IPS-15b (cell line): ENCODE measurements around the gene RBCK1.
"Not testable (repeated sequence)": the region's sequence is repeated elsewhere in the genome, so short reads cannot be mapped to it uniquely, and the experiment has no call there.

Source experiments
- H3K27me3 ChIP-seq: one replicate; pipeline ENCODE4 v1.6.1; 2013; ENCODE audit warnings: low read length; ENCODE audit not compliant: control insufficient read depth, insufficient read depth
- H3K36me3 ChIP-seq: one replicate; pipeline ENCODE4 v1.6.1; 2013; ENCODE audit warnings: low read length; ENCODE audit not compliant: control insufficient read depth, insufficient read depth
- H3K4me1 ChIP-seq: one replicate; pipeline ENCODE4 v1.6.1; 2013; ENCODE audit warnings: mild to moderate bottlenecking, low read length; ENCODE audit not compliant: control insufficient read depth, insufficient read depth
- H3K4me3 ChIP-seq: one replicate; pipeline ENCODE4 v1.5.1; 2013; ENCODE audit warnings: low read depth, low read length
- H3K9ac ChIP-seq: one replicate; pipeline ENCODE4 v1.6.1; 2013; ENCODE audit warnings: low read depth, mild to moderate bottlenecking, low read length
- H3K9me3 ChIP-seq: one replicate; pipeline ENCODE4 v1.6.1; 2013; ENCODE audit warnings: mild to moderate bottlenecking, low read length; ENCODE audit not compliant: control insufficient read depth, insufficient read depth

Gene RBCK1

DNA sequence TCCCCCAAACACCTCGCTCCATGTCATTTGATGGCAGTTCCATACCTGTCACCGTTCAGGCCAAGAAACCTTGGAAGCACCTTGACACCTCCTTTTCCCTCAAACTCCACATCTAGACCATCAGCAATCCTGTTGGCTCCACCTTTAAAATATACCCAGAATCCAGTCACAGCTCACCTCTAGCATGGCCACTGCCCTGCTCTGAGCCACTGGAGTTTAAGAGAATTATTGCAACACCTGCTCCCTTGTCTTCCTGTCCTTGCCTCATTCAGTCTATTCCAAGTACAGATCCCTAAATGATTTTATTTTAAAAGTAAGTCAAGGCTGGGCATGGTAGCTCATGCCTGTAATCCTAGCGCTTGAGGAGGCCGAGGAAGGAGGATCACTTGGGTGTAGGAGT lies 39.2 kb upstream of the RBCK1 start:
- H3K4me3 ChIP-seq = no peak overlapping the region
- no peaks in the 10 kb centered on the region for H3K27me3 ChIP-seq
- H3K9ac ChIP-seq = no peak overlapping the region
- no peaks in the 10 kb centered on the region for H3K9me3 ChIP-seq
- H3K36me3 ChIP-seq = no peaks in the 10 kb centered on the region
- peaks cover 2% of the 10 kb centered on the region for H3K4me1 ChIP-seq

DNA sequence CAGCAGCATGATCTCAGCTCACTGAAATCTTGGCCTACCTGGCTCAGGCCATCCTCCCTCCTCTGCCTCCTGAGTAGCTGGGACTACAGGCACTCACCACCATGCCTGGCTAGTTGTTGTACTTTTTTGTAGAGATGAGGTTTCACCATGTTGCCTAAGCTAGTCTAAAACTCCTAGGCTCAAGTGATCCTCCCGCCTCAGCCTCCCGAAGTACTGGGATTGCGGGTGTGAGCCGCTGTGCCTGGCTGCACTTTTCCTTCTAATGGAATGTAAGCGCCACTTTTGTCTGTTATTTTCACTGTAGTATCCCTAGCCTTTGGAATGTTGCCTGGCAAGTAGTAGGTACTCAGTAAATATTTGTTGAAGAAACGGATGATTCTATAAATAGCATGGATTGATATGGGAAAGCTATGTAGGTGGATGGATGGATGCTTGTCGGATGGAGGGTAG lies 37.9 kb upstream of the RBCK1 start:
- Histone ChIP-seq H3K27me3 (no peaks in the 10 kb centered on the region), H3K4me3 (no peak overlapping the region), H3K9me3 (no peaks in the 10 kb centered on the region), H3K4me1 (peaks cover 2% of the 10 kb centered on the region), H3K9ac (no peak overlapping the region), H3K36me3 (no peaks in the 10 kb centered on the region)

DNA sequence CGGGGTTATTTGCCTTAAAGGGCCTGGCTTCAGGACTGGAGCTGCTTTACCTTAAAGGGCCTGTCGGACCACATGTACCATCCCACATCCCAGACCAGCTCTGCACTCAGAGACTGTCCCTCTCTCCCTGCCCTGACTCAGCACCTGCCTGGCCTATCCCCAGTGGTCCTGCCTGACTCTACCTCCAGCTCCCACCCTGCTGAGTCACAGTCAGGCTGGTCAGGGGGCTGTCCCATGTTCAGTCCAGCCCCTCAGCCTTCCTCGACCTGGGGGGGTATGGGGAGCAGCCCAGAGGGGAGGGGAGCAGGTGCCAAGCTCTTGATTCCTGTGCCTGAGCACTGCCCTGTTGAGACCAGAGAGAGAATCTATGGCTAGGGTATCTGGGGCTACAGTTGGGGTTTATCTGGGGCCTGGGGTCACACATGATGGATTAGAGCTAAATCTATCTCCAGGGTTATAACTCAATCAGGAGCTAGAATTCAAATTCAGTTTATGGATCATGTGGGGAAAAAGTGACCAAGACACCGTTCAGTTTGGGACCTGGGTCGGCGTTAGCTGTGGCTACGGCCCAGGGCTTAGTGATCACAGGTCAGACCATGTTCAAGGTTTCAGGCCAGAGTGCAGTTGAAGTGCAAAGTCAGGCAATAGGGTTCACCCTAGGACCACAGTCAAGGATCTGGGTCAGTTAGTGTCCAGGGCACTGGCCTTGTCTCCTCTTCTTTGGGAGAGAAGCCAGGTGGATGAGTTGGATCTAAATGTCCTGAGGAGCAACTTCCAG lies 36.9 kb upstream of the RBCK1 start:
- Histone ChIP-seq H3K36me3 (no peaks in the 10 kb centered on the region), H3K4me3 (no peak overlapping the region), H3K9me3 (no peaks in the 10 kb centered on the region), H3K4me1 (peaks cover 2% of the 10 kb centered on the region), H3K27me3 (no peaks in the 10 kb centered on the region), H3K9ac (no peak overlapping the region)

GRCh38 chr20:371755-372542 lies 36.1 kb upstream of the RBCK1 start:
- Histone ChIP-seq H3K9me3 (no peaks in the 10 kb centered on the region), H3K4me3 (no peak overlapping the region), H3K27me3 (no peaks in the 10 kb centered on the region), H3K36me3 (no peaks in the 10 kb centered on the region), H3K9ac (no peak overlapping the region), H3K4me1 (peaks cover 2% of the 10 kb centered on the region)

DNA sequence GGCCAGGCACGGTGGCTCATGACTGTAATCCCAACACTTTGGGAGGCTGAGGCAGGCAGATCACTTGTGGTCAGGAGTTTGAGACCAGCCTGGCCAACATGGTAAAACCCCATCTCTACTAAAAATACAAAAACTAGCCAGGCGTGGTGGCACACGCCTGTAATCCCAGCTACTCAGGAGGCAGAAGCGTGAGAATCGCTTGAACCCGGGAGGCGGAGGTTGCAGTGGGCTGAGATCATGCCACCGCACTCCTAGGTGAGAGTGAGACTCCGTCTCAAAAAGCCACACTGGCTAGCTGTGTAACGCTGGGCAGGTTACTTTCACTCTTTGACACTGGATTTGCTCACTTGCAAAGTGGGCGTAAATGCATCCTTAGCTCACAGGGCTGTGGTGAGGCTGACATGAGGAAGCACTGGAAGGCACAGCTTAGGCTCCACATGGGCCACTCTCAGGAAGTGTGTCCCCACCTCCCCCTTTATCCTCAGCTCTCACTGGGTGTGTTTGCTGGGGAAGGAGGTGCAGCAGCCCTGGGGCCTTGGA lies 35.5 kb upstream of the RBCK1 start:
- not testable (repeated sequence) for H3K4me3 ChIP-seq, H3K9me3 ChIP-seq, H3K36me3 ChIP-seq, H3K4me1 ChIP-seq, H3K27me3 ChIP-seq, H3K9ac ChIP-seq

DNA sequence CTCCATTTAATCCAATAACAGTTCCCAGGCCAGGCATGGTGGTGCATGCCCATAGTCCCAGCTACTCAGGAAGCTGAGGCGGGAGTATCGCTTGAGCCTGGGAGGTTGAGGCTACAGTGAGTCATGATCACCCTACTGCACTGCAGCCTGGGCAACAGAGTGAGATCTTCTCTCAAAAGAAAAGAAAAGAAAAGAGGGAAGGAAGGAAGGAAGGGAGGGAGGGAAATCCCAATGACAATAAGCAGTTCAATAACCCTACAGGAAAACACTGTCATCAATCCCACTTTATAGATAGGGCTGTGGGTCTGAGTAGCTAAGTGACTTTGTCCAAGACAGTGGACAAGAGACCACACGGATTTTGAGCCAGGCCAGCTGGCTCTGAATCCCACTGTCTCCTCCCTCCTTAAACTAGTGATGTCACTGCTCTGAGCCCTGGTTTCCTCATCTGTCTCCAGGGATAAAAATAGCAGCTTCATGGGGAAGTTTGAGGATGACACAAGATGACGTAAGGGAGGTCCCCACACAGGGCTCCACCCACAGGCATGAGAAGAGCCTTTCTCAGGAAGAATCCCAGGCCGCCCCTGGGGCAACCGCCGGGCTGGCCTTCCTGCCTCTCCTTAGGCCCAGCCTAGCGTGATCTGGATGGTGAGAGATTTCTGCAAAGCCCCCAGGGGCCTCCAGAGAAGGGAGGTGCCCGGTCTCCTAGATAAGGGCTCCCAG lies 34.8 kb upstream of the RBCK1 start:
- Histone ChIP-seq H3K4me3 (no peak overlapping the region), H3K27me3 (no peaks in the 10 kb centered on the region), H3K4me1 (peaks cover 2% of the 10 kb centered on the region), H3K9ac (no peak overlapping the region), H3K36me3 (no peaks in the 10 kb centered on the region), H3K9me3 (no peaks in the 10 kb centered on the region)

DNA sequence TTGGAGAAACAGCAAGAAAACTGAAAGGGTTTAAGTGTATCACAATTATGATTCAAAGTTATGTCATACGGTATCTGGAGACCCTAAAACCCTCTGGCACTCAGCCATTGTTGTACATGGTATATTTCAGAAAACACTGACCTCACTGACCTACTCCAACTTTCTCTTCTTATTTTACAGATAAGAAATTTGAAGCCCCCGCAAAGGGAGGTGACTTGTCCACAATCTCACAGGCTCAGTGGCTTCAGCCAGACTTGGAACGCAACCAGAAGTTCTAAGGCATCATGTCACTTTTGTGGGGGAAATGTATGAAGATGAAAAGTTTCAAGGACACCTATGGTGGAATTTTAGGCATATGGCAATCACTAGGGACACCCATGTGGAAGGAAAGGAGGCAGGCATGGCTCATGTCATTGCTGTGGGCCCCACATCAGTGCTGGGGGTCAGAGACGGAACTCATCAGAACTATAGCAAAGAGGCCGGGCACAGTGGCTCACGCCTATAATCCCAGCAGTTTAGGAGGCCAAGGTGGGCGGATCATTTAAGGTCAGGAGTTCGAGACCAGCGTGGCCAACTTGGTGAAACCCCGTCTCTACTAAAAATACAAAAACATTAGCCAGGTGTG lies 32.7 kb upstream of the RBCK1 start:
- no peaks in the 10 kb centered on the region for H3K36me3 ChIP-seq
- H3K4me3 ChIP-seq = no peak overlapping the region
- H3K4me1 ChIP-seq = peaks cover 2% of the 10 kb centered on the region
- H3K9ac ChIP-seq = no peak overlapping the region
- no peaks in the 10 kb centered on the region for H3K27me3 ChIP-seq
- H3K9me3 ChIP-seq = no peaks in the 10 kb centered on the region

DNA sequence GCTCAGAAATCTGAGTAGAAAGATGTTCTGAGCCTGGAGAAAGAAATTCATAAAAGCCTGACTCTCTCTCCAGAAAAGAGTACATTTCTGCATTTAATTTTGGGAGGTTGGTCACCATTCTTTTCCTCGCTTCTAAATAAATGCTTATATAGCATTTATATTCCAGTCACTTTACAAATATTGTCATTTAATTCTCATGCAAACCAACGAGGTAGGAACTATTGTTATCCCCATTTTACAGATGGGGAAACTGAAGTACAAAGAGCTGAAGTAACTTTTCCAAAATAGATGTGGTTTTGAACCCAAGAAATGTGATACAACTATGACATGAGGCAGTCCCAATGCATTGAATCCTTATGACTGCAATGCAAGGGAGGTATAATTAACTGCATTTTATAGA lies 32.0 kb upstream of the RBCK1 start:
- H3K4me1 ChIP-seq = peaks cover 2% of the 10 kb centered on the region
- H3K9me3 ChIP-seq = no peaks in the 10 kb centered on the region
- H3K36me3 ChIP-seq = no peaks in the 10 kb centered on the region
- no peak overlapping the region for H3K4me3 ChIP-seq
- no peaks in the 10 kb centered on the region for H3K27me3 ChIP-seq
- no peak overlapping the region for H3K9ac ChIP-seq

GRCh38 chr20:376750-377149 lies 31.3 kb upstream of the RBCK1 start:
- no peak overlapping the region for H3K9ac ChIP-seq
- no peaks in the 10 kb centered on the region for H3K36me3 ChIP-seq
- no peaks in the 10 kb centered on the region for H3K9me3 ChIP-seq
- peaks cover 2% of the 10 kb centered on the region for H3K4me1 ChIP-seq
- H3K4me3 ChIP-seq = no peak overlapping the region
- H3K27me3 ChIP-seq = no peaks in the 10 kb centered on the region

GRCh38 chr20:377578-377977 lies 30.5 kb upstream of the RBCK1 start:
- not testable (repeated sequence) for H3K9ac ChIP-seq, H3K4me1 ChIP-seq, H3K9me3 ChIP-seq, H3K36me3 ChIP-seq, H3K27me3 ChIP-seq, H3K4me3 ChIP-seq

- H3K9ac ChIP-seq = no peak overlapping the region
- H3K4me1 ChIP-seq = no peaks in the 10 kb centered on the region
- peaks cover 16% of the 10 kb centered on the region for H3K27me3 ChIP-seq
Measured at GRCh38 chr20:378961-379336, 29.1 kb upstream of the RBCK1 start.

More at GRCh38 chr20:378961-379336, 29.1 kb upstream of the RBCK1 start:
- Histone ChIP-seq H3K9me3 (no peaks in the 10 kb centered on the region), H3K36me3 (no peaks in the 10 kb centered on the region), H3K4me3 (no peak overlapping the region)
